ENCODE measurements around the gene SF1.

SF1 gene

GRCh38 chr11:64801561-64802369 is 23.4 kb upstream of the SF1 start:
- DNase-seq (ENCODE audit: low read depth in 1 of 2, low spot score in 1 of 2) = no peak

DNA sequence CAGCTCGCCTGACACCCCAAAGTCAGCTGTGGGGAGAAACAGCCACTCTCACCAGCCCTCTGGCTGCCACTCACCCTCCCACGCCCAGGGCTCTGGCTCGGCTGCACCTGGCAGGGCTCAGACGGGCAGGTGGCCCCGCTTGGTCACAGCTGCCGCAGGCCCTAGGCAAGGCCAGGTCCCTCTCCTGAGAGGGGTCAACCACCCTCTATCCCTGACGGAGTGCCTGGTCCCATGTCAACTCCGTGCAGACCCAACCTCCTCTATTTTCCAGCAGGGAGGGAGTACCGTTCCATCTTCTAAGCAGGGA is 22.8 kb upstream of the SF1 start:
- DNase-seq (ENCODE audit: low read depth in 1 of 2, low spot score in 1 of 2) = no peak

GRCh38 chr11:64800303-64801157 is 22.2 kb upstream of the SF1 start:
- DNase-seq (ENCODE audit: low read depth in 1 of 2, low spot score in 1 of 2) = no peak

- DNase-seq (ENCODE audit: low read depth in 1 of 2, low spot score in 1 of 2) = no peak
Measured at GRCh38 chr11:64799623-64800302, 21.4 kb upstream of the SF1 start.

- no peak for DNase-seq (ENCODE audit: low read depth in 1 of 2, low spot score in 1 of 2)
Measured at GRCh38 chr11:64799256-64799622, 20.9 kb upstream of the SF1 start.

DNA sequence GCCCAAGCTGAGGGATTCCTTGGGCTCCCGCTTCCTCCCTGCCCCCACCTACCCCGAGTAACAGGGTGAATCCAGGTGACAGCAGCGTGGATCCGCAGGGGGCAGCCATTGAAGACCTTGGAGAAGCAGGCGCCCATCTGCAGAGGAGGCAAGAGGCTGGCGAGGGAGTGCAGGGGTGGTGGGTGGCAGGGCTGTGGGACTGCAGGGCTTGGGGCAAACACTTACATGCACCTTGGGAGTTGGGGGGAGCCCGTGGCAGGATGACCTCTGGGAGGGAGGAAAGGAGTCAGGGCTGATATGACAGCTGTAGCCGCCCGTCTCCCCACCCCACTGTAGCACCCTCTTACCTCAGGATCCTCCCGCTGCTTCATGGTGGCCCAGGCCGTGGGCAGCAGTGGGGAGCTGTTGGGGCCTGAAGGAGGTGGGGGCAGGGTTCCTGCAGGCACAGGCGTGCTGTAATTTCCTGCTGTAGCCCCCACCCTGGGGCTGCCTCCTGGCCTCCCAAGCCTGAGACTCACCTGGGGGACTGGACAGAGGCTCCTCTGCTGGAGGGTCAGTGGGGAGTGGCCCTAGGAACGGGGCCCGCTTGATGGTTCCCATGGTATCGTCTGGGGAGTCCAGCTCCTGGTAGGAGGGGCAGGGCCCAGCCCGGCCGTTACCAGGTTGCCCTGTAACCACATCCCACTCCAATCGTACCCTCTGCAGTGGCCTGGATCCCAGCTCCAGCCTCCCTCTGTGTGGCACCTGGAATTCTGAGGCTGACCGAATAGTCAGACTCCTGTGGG is 18.6 kb upstream of the SF1 start:
- no peak for DNase-seq (ENCODE audit: low read depth in 1 of 2, low spot score in 1 of 2)

DNA sequence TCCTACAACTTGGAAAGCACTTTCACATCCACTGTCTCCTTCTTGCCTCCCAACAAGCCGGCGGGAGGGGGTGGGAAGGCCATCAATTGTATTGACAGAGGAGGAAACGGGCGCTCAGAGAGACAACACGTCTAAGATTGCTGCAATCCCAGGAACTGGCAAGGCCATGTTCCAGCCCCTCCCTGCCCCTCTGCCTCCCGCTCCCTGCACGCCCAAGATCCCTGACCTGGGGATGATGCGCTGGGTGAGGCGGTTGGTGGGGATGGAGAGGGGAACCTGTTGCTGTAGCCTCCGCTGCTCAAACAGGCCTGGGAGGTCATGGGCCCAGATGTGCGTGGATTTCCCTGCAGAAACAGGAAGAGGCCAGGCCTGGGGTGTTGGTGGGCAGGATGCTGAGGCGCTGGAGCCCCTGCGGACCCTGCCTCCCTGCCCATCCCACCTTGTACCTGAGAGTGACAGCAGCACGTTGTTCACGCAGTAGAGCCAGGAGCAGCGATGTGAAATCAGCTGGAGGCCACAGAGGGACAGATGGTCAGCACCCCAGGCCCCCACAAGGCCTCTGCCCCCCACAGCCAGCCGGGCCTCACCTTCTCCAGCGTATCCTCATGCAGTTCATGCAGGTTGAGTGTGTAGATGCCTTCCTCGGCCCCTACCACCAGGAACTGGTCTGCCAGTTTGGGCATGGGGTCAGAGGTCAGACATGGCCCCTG is 17.9 kb upstream of the SF1 start:
- DNase-seq (ENCODE audit: low read depth in 1 of 2, low spot score in 1 of 2) = no peak

- no peak for DNase-seq (ENCODE audit: low read depth in 1 of 2, low spot score in 1 of 2)
Measured at GRCh38 chr11:64794526-64794925, 16.2 kb upstream of the SF1 start.

GRCh38 chr11:64793271-64794160 is 15.2 kb upstream of the SF1 start:
- DNase-seq (ENCODE audit: low read depth in 1 of 2, low spot score in 1 of 2) = no peak

DNA sequence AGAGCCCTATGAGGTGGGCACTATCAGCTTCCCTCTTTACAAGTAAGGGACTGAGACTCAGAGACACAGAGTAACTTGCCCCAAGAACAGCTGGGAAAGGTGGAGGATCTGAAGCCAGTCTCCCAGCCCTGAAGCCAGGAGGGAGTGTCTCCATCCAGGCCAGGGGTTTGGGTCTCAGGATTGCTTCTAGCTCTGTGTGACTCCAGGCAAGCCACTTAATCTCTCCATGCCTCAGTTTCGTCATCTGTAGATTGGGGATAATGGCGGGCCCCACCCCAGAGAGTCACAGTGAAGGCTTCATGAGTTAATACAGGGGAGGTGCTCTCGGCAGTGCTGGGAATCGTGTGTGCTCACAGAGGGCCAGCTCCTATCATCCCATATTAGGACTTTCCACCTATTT is 14.1 kb upstream of the SF1 start:
- no peak for DNase-seq (ENCODE audit: low read depth in 1 of 2, low spot score in 1 of 2)

- no peak for DNase-seq (ENCODE audit: low read depth in 1 of 2, low spot score in 1 of 2)
Measured at GRCh38 chr11:64791781-64792291, 13.5 kb upstream of the SF1 start.

DNA sequence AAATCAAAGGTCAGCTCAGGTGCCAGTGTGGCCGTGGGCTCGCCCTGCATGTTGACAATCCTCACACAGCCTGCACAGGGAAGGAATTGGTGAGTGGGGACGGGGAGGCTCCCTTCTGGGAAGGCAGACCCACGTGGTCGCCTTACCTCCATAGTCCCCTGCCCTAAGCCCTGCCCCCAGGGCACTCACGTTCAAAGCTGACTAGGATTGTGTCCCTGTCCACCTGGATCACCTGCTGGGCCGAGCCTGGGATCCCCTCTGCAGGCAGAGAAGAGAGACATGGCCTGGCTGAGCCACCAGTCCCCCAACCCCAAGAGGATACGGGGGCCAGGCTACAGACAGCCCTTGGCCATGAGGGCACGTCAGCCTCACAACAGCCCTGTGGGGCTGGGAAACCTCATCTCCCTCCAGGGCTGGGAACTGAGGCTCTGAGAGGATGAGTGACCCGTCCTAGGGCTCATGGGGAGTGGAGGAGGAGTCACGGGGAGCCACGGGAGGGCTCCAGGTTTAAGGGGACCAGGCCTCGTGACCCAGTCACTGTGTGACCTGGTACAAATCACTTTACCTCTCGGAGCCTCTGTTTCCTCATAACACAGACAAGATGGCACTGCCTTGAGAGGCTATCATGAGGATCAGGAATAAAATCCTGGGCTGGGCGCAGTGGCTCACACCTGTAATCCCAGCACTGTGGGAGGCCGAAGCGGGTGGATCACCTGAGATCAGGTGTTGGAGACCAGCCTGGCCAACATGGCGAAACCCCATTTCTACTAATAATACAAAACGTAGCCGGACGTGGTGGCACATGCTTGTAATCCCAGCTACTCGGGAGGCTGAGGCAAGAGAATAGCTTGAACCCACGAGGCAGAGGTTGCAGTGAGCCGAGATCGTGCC is 12.1 kb upstream of the SF1 start:
- DNase-seq (ENCODE audit: low read depth in 1 of 2, low spot score in 1 of 2) = no peak

DNA sequence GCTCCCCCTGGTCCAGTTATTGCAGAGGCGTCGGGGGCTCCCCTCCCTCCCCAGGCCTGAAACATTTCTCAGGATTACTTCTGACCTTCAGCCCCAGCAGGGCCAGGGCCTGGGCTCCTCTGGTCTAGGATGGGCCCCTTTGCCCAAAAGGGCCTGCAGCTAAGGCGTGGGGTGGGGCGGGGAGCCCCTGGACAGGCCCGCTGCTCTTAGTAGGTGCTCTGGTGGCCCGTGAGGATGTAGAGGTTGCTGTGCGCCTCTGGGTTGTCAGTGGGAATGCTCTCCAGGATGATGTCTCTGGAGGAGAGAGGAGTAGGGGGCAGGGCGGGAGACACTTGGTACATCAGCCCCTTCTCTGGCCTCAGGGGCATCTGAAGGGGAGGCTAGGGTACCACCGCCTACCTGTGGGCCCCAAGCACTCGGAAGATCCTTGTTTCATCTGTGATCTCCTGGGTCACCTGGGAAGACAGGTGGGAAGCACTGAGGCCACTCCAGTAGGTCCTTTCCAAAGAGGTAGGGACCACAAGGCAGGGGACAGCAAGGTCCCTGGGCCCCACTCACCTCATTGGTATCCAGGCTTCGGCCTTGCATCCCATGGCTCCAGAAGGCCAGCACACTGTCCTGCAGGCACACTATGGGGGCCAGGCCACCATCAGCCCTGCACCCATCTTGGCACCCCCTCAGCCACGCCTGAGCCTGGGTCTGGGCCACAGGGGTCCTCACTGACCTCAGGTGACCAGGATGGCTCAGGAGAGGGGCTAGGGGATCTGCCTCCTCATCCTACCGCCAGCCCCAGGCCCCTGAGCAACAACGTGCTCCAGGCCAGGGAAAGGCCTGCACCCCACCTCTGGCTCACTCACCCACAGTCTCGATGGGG is 11.2 kb upstream of the SF1 start:
- no peak for DNase-seq (ENCODE audit: low read depth in 1 of 2, low spot score in 1 of 2)

DNA sequence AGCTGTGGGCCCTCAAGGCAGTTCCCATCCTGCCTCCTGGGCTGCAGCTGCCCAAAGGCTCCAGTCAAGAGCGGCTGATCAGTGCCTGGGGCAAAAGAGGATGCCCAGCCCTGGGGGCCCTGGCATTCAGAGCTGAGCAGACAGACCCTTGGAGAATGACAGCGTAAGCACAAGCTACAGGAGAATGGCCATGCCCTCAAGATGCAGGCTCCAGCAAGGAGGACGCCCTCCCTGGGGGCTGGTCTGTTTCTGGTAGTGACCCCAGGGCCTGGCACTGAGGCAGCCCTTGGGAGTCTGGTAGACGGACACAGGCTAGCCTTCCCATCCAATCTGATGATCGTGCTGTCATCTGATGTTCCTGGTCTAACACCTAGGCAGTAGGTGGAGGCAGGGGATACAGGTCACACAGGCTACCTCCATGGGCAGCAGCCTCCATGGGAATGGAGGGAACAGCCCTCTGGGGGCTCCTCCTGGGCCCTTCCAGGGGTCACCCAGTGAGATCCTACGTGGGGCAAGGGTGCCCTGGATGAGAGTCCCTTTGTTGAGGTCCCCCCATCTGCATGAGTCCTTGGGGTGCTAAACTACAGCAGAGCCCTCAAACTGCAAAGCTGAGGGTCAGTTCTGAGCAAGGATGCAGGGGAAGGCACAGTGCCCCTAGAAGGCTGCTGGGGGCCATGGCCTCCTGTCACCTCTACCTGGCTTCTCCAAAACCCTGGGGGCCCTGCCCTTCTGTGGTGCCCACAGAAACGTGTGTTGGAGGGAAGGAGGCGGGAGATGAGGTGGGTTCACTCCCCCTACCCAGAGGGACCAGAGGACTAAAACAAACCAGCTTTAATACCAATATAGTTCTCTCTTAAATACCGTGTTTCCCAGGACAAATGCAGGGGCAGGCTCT is 10.2 kb upstream of the SF1 start:
- no peak for DNase-seq (ENCODE audit: low read depth in 1 of 2, low spot score in 1 of 2)

DNA sequence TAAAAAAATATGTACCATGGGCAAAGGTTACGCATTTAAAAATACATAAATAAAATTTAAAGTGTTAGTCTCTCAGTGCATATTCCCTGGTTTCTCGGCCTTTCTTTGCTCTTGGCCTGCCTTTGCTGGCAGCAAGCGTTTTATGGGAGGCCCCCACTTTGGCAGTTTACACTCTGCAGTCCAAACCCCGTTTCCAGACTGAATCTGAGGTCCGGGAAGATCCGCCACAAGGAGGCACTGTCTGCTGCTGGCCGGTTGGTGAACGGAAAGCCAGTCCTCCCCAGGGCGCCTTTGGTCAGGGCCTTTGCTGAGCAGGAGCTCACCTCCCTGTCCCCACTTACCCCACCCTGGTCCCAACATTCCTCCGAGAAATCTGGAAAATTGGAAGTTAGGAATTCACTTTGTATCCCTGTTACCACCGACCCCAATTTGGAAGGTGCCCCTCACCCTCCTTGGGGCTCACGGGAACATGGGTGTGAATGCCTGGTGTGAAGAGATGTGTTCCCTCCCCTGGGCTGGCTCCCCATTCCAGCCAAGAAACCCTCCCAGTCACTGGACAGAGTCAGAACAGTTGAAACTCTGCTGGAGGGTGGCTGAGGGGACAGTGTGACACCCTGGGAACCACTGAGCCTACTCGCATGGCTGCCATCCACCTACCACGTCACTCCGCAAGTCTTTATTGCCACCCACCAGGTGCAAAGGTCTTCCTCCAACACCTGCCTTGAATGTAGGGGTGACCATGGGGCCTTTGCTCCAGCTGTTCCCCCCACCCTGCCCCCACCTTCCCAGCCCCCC is 9.4 kb upstream of the SF1 start:
- DNase-seq (ENCODE audit: low read depth in 1 of 2, low spot score in 1 of 2) = no peak

DNA sequence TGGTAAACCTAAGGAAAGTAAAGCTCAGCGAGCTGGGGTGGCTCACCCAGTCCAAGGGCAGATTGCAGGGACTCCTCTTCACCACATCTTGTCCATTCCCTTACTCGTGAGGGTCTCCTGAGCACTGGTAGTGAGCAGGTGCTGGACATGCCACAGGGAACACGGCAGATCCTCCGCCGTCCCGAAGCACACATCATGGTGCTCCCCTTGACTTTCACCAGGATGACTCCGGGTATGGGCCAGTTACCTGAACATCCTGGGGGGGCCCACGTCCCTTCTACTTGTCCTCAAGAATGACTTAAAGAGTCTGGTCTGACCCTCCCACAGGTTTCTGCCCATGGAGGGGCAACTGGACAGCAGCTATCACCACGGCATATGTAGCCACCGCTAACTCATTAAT is 8.0 kb upstream of the SF1 start:
- DNase-seq (ENCODE audit: low read depth in 1 of 2, low spot score in 1 of 2) = no peak

All from activated CD4-positive, alpha-beta T cell treated with anti-CD3 and anti-CD28 coated beads, Interleukin-2, amount 50 U/mL, for 24 hours (primary cell).